ENCODE results near the gene FHL5. TPM values are rescaled to one million over a fixed set of nuclear protein-coding genes. Genes with fewer than 3 reads are reported as not detected.

FHL5 gene
- total RNA-seq, 1 donor from 2014 or later, result not detected

- Mint-ChIP-seq H3K27me3 (ENCODE audit: low read depth, unreplicated experiment) (no peaks in the 10 kb centered on the region), H3K4me3 (ENCODE audit: unreplicated experiment) (peak within 1 kb of the TSS; percentile 99), H3K27ac (ENCODE audit: unreplicated experiment) (peak within 1 kb of the TSS; percentile 99), H3K36me3 (ENCODE audit: low read depth, unreplicated experiment) (no peaks in the 10 kb centered on the region), H3K9me3 (ENCODE audit: unreplicated experiment) (no peaks in the 10 kb centered on the region), H3K4me1 (ENCODE audit: low read depth, unreplicated experiment) (peaks cover 15% of the 10 kb centered on the region)
- H3K4me3 ChIP-seq (ENCODE audit: insufficient read depth, low read depth, low read length), result peak within 1 kb of the TSS; percentile 99
- FAIRE-seq (peak; percentile 41), DNase-seq (ENCODE audit: low read depth) (peak; percentile 87)
- H3K9ac ChIP-seq (ENCODE audit: low read length), result peak within 1 kb of the TSS; percentile 97
- peak within 1 kb of the TSS; percentile 98 for H3K27ac ChIP-seq (ENCODE audit: low read depth, low read length)
- no peaks in the 10 kb centered on the region for H4K20me1 ChIP-seq (ENCODE audit: insufficient read depth, low read length)
- H3K27me3 ChIP-seq (ENCODE audit: insufficient read depth, low read length), result no peaks in the 10 kb centered on the region
- H3K9me3 ChIP-seq (ENCODE audit: insufficient read depth, low read depth, low read length), result no peaks in the 10 kb centered on the region
- H3K36me3 ChIP-seq (ENCODE audit: insufficient read depth, low read length), result peaks cover 11% of the 10 kb centered on the region
- H2AFZ ChIP-seq (ENCODE audit: low read depth, low read length), result peak within 1 kb of the TSS; percentile 89
- H3K4me1 ChIP-seq (ENCODE audit: insufficient read depth, low read length), result peaks cover 14% of the 10 kb centered on the region
- peaks cover 37% of the 10 kb centered on the region for H3K79me2 ChIP-seq (ENCODE audit: insufficient read depth, low read length)
- TF ChIP-seq CTCF (IDR thresholded peaks at IDR 0.05; ENCODE audit: insufficient read depth, low read depth, low read length) (no peak), EZH2 (IDR thresholded peaks at IDR 0.05; ENCODE audit: insufficient read depth, low read length) (no peak)
- H3K4me2 ChIP-seq (ENCODE audit: low read length), result peak within 1 kb of the TSS; percentile 95
Measured at GRCh38 chr6:96521644-96522464, 41.1 kb upstream of the FHL5 start, which contains the start of gene UFL1. TSS of gene UFL1 (plus strand) at chr6:96521806. CDS start at chr6:96521874, 68 bp downstream.

GRCh38 chr6:96522465-96523009 lies 40.4 kb upstream of the FHL5 start:
- H3K4me3 ChIP-seq (ENCODE audit: insufficient read depth, low read depth, low read length), result peak overlapping the region; percentile 99
- H3K27ac ChIP-seq (ENCODE audit: low read depth, low read length), result peak overlapping the region; percentile 98
- peak overlapping the region; percentile 95 for H3K4me2 ChIP-seq (ENCODE audit: low read length)
- no peaks in the 10 kb centered on the region for H3K27me3 Mint-ChIP-seq (ENCODE audit: low read depth, unreplicated experiment)
- no peaks in the 10 kb centered on the region for H3K9me3 Mint-ChIP-seq (ENCODE audit: unreplicated experiment)
- H4K20me1 ChIP-seq (ENCODE audit: insufficient read depth, low read length), result no peaks in the 10 kb centered on the region
- H3K9ac ChIP-seq (ENCODE audit: low read length), result peak overlapping the region; percentile 97
- peaks cover 14% of the 10 kb centered on the region for H3K4me1 ChIP-seq (ENCODE audit: insufficient read depth, low read length)
- peaks cover 15% of the 10 kb centered on the region for H3K4me1 Mint-ChIP-seq (ENCODE audit: low read depth, unreplicated experiment)
- TF ChIP-seq CTCF (IDR thresholded peaks at IDR 0.05; ENCODE audit: insufficient read depth, low read depth, low read length), result no peak
- TF ChIP-seq EZH2 (IDR thresholded peaks at IDR 0.05; ENCODE audit: insufficient read depth, low read length), result no peak
- H3K36me3 ChIP-seq (ENCODE audit: insufficient read depth, low read length), result peaks cover 12% of the 10 kb centered on the region
- no peaks in the 10 kb centered on the region for H3K27me3 ChIP-seq (ENCODE audit: insufficient read depth, low read length)
- H3K36me3 Mint-ChIP-seq (ENCODE audit: low read depth, unreplicated experiment), result no peaks in the 10 kb centered on the region
- H3K27ac Mint-ChIP-seq (ENCODE audit: unreplicated experiment), result peak overlapping the region; percentile 99
- H3K79me2 ChIP-seq (ENCODE audit: insufficient read depth, low read length), result peaks cover 37% of the 10 kb centered on the region
- peak; percentile 14 for DNase-seq (ENCODE audit: low read depth)
- peak overlapping the region; percentile 89 for H2AFZ ChIP-seq (ENCODE audit: low read depth, low read length)
- H3K9me3 ChIP-seq (ENCODE audit: insufficient read depth, low read depth, low read length), result no peaks in the 10 kb centered on the region
- H3K4me3 Mint-ChIP-seq (ENCODE audit: unreplicated experiment), result peak overlapping the region; percentile 99
- no peak for FAIRE-seq
